Fibroblast of lung (primary cell): Measurements from ENCODE around the gene TEX2. TPM values are rescaled to one million over a fixed set of nuclear protein-coding genes. Genes with fewer than 3 reads are reported as not detected.
A peak's percentile ranks its signal among the peaks of the same experiment; 100 is the strongest.

Source experiments
- DNase-seq, 2 donors: peaks; one replicate each; pipeline versions ENCODE4 v3.0.0 to v3.0.0-alpha.2; 2010; ENCODE audit warnings: low read depth in 2 of 2
- H2AFZ ChIP-seq: 2 replicates; pipeline ENCODE4 v1.5.1; 2012; ENCODE audit warnings: low read length, control low read depth, inconsistent platforms
- H3K27ac ChIP-seq: 2 replicates; pipeline ENCODE4 v1.5.1; 2011; ENCODE audit warnings: low read length, control low read depth; ENCODE audit not compliant: insufficient read depth
- H3K27me3 ChIP-seq: 2 replicates; pipeline ENCODE4 v1.5.1; 2011; ENCODE audit warnings: mild to moderate bottlenecking, low read length; ENCODE audit not compliant: control insufficient read depth, insufficient read depth
- H3K36me3 ChIP-seq: 2 replicates; pipeline ENCODE4 v1.5.1; 2011; ENCODE audit warnings: low read length; ENCODE audit not compliant: control insufficient read depth, insufficient read depth
- H3K4me1 ChIP-seq: 2 replicates; pipeline ENCODE4 v1.5.1; 2011; ENCODE audit warnings: low read length; ENCODE audit not compliant: control insufficient read depth, insufficient read depth; ENCODE audit errors: extremely low read depth
- H3K4me2 ChIP-seq: 2 replicates; pipeline ENCODE4 v1.5.1; 2011; ENCODE audit warnings: low read length, control low read depth; ENCODE audit not compliant: insufficient read depth; ENCODE audit errors: extremely low read depth
- H3K4me3 ChIP-seq, 4 experiments: fragments of 200-600 bp in 1 of 4; sonication (generic) in 1 of 4; replicated peaks in 1 of 4; 2 replicates each; pipeline ENCODE4 v1.5.1; 2011 to 2016; ENCODE audit warnings: low read length in 4 of 4, low read depth in 3 of 4, mild to moderate bottlenecking in 3 of 4, control low read depth in 2 of 4, inconsistent platforms in 1 of 4, mixed read lengths in 1 of 4; ENCODE audit not compliant: insufficient read depth in 1 of 4; ENCODE audit errors: control extremely low read depth in 1 of 4
- H3K79me2 ChIP-seq: 2 replicates; pipeline ENCODE4 v1.5.1; 2012; ENCODE audit warnings: mild to moderate bottlenecking, low read length, inconsistent platforms; ENCODE audit not compliant: control insufficient read depth, insufficient read depth
- H3K9ac ChIP-seq: 2 replicates; pipeline ENCODE4 v1.5.1; 2011; ENCODE audit warnings: mild to moderate bottlenecking, low read length, control low read depth; ENCODE audit not compliant: insufficient read depth
- H3K9me3 ChIP-seq: 2 replicates; pipeline ENCODE4 v1.5.1; 2012; ENCODE audit warnings: low read depth, low read length; ENCODE audit not compliant: control insufficient read depth, insufficient read depth
- H4K20me1 ChIP-seq: 2 replicates; pipeline ENCODE4 v1.5.1; 2011; ENCODE audit warnings: low read length; ENCODE audit not compliant: control insufficient read depth, insufficient read depth; ENCODE audit errors: extremely low read depth
- CTCF ChIP-seq, 2 donors: IDR thresholded peaks in 1 of 2; conservative IDR thresholded peaks in 1 of 2; 1 replicate in 1 of 2; 2 replicates in 1 of 2; pipeline ENCODE4 v1.5.1; 2011 to 2012; ENCODE audit warnings: low read length in 2 of 2, control low read depth in 1 of 2, inconsistent platforms in 1 of 2, low read depth in 1 of 2, mild to moderate bottlenecking in 1 of 2
- EZH2 ChIP-seq: IDR thresholded peaks from 2 replicates; pipeline ENCODE4 v1.5.1; 2012; ENCODE audit warnings: low read length, control low read depth, mild to moderate bottlenecking; ENCODE audit errors: missing control alignments
- polyA plus RNA-seq, 2 donors: library from polyadenylated mRNA; depleted of rRNA in 1 of 2; stranded (reverse) in 1 of 2; unstranded in 1 of 2; fragments of >200 nt; gene quantifications; 2 replicates each; pipeline ENCODE4 v1.2.1, GENCODE V29; 2011 to 2012; ENCODE audit warnings: missing spikeins in 1 of 2
- total RNA-seq: library from RNA; depleted of rRNA; stranded (reverse); fragments of >200 nt; gene quantifications from 2 replicates; pipeline ENCODE4 v1.2.1, GENCODE V29; 2014

The TEX2 gene
- total and polyA plus RNA-seq, 2 donors (not counting 1 experiment from before 2014, with no cell fraction given): 18.6 to 33.4 TPM

DNA sequence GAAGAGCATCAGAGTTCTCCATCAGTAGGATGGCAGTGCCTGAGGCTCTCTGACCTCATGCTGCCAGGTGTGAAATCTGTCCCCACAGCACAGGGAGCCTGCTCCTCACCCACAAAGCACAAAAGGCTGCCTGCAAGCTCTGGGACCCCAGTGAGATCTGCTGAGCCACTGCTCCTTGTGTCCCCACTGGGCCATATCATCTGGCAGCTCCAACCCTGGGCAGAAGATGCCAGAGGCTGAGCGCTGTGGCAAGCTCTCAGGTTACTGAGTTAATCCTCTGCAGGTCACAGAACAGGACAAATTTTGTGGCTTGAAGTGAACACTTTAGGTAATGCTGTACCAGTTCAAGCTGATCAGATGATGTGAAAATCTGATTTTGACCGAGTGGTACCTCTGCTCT, 106.4 kb downstream of the TEX2 start:
- Histone ChIP-seq H2AFZ (no peak overlapping the region), H4K20me1 (no peaks in the 10 kb centered on the region), H3K9ac (no peak overlapping the region), H3K4me2 (no peak overlapping the region), H3K27ac (no peak overlapping the region), H3K4me1 (peaks cover 2% of the 10 kb centered on the region), H3K4me3 (no peak overlapping the region), H3K27me3 (no peaks in the 10 kb centered on the region), H3K36me3 (no peaks in the 10 kb centered on the region), H3K9me3 (no peaks in the 10 kb centered on the region), H3K79me2 (no peaks in the 10 kb centered on the region)
- no peak for DNase-seq
- TF ChIP-seq CTCF (conservative IDR thresholded peaks at IDR 0.05 in 1 of 2, IDR thresholded peaks at IDR 0.05 in 1 of 2; ENCODE audit: low read depth in 1 of 2, low read length in 2 of 2): no peak
- TF ChIP-seq EZH2: no peak

DNA sequence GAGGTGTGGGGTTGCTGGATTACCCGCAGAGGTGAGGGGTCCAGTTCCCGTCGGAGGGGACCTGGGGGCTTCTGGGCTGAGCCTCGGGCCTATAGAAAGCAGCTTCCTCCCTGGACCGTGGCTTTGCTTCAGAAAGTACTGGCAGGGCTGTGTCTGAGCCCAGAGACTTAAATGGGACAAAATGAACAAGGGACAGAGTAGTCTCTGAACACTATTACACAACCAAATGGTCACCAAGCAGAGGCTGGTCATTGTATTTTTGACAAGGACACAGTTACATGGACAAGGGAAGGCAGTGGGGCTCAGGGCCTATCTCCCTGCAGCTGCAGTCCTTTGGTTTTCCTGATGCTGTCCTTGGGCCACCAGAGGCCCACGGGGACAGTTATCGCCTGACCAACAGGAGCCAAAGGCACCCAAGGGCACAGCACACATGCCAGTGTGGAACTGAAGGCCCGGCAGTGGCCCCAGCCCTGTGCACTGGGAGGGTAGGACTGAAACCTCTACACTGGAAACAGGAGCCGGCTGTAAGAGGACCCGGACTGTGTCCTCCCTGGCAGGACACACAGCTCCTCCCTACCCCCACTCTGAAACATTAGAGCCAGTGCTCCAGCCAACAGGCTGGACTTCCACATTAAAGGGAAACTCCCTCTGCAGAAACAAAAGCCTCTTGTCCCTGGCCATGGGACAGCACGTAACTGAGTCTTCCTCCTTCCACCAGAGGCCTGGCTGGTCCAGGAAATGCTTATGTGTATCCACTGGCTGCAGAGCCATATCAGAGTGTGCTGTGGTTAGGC, 107.1 kb downstream of the TEX2 start:
- Histone ChIP-seq H3K9me3 (no peaks in the 10 kb centered on the region), H3K9ac (no peak overlapping the region), H4K20me1 (no peaks in the 10 kb centered on the region), H3K36me3 (no peaks in the 10 kb centered on the region), H3K27ac (no peak overlapping the region), H3K4me2 (no peak overlapping the region), H3K4me1 (peaks cover 2% of the 10 kb centered on the region), H3K4me3 (no peak overlapping the region), H2AFZ (no peak overlapping the region), H3K79me2 (no peaks in the 10 kb centered on the region), H3K27me3 (no peaks in the 10 kb centered on the region)
- DNase-seq: peak; percentile 45 to 48
- no peak for TF ChIP-seq EZH2
- no peak for TF ChIP-seq CTCF (conservative IDR thresholded peaks at IDR 0.05 in 1 of 2, IDR thresholded peaks at IDR 0.05 in 1 of 2; ENCODE audit: low read depth in 1 of 2, low read length in 2 of 2)

DNA sequence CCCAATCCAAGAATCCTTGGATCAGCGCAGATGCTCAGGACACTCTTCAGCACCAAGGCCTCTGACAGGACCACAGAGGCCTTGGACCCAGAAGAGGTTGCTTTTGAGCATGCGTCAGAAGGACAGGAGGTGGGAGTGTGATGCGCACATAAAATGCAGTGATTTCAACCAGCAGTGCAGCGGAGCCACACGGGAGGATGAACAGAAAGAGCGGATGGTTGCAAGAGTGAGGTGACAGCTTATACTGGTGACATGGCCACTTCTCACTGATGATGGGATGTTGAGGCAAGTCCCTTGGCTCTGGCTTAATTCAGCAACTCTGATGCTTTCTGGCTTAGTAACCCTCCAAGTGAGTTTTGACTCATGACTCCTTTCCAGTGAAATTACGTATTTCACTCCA, 107.9 kb downstream of the TEX2 start:
- no peak for DNase-seq
- TF ChIP-seq EZH2 (no peak), CTCF (conservative IDR thresholded peaks at IDR 0.05 in 1 of 2, IDR thresholded peaks at IDR 0.05 in 1 of 2; ENCODE audit: low read depth in 1 of 2, low read length in 2 of 2) (no peak)

More for the DNA sequence above, 107.9 kb downstream of the TEX2 start:
- Histone ChIP-seq H3K79me2 (no peaks in the 10 kb centered on the region), H3K27ac (no peak overlapping the region), H3K4me2 (no peak overlapping the region), H3K9me3 (no peaks in the 10 kb centered on the region), H3K4me1 (peaks cover 2% of the 10 kb centered on the region), H2AFZ (no peak overlapping the region), H3K4me3 (no peak overlapping the region), H3K36me3 (peaks cover 1% of the 10 kb centered on the region), H4K20me1 (no peaks in the 10 kb centered on the region), H3K27me3 (no peaks in the 10 kb centered on the region), H3K9ac (no peak overlapping the region)
